Measurements from ENCODE around the gene FAM107B.
"Not testable (repeated sequence)": the region's sequence is repeated elsewhere in the genome, so short reads cannot be mapped to it uniquely, and the experiment has no call there.

FAM107B gene

DNA sequence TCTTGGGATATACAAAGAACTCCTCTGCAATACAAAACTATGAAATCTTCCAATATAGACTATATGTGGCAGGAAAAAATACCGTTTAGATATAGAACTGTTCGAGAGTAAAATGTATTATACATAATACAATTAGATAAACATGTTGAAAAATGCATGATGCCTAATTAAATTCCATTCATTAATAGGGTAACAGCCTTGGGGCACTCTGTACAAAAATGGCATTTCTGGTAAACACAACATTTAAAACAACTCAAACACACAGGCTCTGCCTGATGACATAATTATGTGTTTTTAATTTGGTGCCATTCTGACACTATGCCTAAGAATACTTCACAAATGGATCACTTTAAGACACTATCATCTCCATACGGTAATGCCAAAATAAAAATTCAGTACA is 180.9 kb downstream of the FAM107B start:
- H3K27ac ChIP-seq: no peak overlapping the region
- TF ChIP-seq, protein P1, sequence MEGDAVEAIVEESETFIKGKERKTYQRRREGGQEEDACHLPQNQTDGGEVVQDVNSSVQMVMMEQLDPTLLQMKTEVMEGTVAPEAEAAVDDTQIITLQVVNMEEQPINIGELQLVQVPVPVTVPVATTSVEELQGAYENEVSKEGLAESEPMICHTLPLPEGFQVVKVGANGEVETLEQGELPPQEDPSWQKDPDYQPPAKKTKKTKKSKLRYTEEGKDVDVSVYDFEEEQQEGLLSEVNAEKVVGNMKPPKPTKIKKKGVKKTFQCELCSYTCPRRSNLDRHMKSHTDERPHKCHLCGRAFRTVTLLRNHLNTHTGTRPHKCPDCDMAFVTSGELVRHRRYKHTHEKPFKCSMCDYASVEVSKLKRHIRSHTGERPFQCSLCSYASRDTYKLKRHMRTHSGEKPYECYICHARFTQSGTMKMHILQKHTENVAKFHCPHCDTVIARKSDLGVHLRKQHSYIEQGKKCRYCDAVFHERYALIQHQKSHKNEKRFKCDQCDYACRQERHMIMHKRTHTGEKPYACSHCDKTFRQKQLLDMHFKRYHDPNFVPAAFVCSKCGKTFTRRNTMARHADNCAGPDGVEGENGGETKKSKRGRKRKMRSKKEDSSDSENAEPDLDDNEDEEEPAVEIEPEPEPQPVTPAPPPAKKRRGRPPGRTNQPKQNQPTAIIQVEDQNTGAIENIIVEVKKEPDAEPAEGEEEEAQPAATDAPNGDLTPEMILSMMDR (conservative IDR thresholded peaks at IDR 0.05): no peak
- TF ChIP-seq ZFX (IDR thresholded peaks at IDR 0.05): no peak

DNA sequence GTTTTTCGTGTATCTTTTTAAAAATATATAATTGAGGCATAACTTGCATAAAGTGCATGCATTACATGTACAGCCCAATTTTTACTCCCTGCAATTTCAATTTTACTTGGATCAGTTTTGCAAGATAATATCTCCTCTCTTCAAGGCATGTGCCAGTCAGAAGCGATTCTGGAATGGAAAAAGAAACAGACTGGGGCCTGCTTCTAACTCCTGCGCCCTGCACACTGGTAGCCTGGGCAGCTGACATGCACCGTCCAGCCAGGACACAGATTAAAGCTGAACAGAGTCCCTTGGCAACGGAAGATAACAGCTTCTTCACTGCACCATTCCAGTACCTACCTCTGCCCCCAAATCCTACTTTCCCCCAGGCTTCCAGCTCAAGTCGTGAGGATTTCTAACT is 182.1 kb downstream of the FAM107B start:
- H3K27ac ChIP-seq: no peak overlapping the region
- TF ChIP-seq, protein P1 (conservative IDR thresholded peaks at IDR 0.05): no peak
- TF ChIP-seq ZFX (IDR thresholded peaks at IDR 0.05): no peak

DNA sequence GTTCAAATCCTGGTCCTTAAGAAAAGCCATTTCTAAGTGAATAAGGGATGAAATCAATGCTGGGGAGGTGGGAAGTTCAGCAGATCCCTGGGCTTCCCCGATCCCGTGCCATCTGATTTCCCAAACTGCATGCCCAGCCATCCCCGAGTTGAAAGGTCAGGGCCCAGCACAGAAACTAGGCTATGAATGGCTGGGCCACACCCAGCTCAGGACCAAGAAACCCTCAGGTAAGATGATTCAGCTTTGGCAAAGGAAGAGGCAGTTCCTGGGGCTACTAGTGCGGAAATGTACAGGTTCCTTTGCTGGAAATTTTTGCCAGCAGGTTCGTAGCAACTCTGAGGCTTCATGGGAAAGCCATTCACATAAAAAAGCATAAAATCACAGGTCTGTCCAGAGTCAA is 182.7 kb downstream of the FAM107B start:
- TF ChIP-seq, protein P1 (conservative IDR thresholded peaks at IDR 0.05): no peak
- no peak for TF ChIP-seq ZFX (IDR thresholded peaks at IDR 0.05)
- no peak overlapping the region for H3K27ac ChIP-seq

DNA sequence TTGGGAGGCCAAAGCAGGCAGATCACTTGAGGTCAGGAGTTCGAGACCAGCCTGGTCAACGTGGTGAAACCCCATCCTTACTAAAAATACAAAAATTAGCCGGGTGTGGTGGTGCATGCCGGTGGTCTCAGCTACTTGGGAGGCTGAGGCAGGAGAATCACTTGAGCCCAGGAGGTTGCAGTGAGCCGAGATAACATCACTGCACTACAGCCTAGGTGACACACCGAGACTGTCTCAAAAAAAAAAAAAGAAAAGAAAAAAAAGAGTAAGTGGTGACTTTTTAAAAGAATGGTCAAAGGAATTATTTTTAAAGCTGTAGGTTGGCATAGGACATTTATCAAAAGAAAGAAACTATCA is 185.8 kb downstream of the FAM107B start:
- not testable (repeated sequence) for H3K27ac ChIP-seq

DNA sequence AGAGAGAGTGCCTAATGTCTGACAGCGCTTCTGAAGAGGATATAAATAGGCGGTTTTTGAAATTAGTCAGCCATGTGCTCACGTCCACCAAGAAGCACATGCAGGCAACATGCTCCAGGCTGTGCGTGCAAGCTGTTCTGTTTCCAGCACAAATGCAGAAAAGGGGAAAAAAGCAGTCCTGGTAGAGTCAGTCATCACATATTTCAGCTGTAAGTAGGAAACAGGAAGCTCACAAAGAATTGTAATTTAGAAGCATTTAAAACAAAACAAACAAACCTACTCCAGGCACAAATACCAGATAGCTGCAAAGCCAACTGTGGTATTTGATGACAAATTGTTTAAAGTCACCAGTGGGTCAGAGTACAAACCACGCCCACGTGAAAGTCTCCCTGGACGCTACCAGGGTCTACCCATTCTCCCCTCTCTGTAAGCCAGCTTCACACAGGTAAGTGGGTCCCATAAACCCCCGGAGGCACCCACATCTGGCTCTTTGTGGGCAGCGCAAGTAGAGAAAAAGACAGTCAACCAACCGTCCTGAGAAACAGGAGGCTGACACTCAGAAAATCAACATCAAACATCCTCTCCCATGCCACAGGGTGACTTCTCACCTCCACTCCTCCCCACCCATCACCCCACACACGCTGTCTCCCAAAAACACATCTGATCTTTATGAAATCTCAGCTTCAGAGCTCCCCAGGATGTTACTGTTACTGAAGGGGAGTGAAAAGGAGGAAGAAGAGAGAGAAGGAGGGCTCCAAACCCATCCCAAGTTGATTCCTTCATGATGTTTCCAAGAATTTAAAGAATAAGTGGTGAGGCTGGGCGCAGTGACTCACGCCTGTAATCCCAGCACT is 186.4 kb downstream of the FAM107B start:
- H3K27ac ChIP-seq: no peak overlapping the region
- TF ChIP-seq, protein P1 (conservative IDR thresholded peaks at IDR 0.05): no peak
- TF ChIP-seq ZFX (IDR thresholded peaks at IDR 0.05): no peak

DNA sequence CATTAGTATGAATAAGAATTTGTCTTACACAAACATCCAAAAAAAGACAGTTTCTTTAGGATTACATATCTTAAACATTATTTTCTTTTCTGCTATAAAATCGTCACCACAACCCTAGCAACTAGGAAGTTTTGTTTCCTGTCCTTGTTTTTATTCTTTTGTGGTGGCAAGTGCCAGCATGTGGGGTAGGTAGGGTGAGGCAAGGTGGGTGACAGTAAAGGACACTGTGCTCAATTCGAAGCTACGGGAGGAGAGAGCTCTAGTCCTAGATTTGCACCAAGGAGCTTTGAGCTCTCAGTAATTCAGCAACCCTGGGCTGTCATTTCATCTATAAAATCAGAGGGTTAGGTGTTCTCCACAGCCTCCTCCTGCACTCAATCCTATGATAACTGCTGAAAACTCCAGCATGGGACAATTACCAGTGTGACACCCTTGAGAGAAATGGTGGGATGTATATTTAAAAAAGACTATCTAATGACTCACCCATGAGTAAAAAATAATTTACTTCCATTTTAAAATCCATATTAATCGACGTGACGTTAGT is 187.1 kb downstream of the FAM107B start:
- TF ChIP-seq, protein P1 (conservative IDR thresholded peaks at IDR 0.05): no peak
- TF ChIP-seq ZFX (IDR thresholded peaks at IDR 0.05): no peak
- no peak overlapping the region for H3K27ac ChIP-seq

DNA sequence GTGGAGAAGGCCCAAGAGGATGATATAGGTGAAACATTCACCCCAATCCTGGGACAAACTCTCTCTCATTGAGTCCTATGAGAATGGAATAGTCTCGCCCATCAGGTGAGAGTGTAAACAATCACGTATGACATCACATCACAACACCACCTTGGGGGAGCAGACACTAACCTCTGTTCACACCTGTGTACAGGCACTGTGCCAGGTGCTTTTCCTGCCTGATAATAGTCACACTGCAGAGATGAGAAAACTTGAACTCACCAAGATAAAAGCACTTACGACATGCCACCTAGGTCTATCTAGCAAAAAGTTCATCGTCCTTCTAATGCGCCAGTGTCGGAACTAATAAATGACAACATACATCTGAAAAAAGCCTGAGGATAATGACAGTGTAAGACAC is 187.8 kb downstream of the FAM107B start:
- TF ChIP-seq, protein P1 (conservative IDR thresholded peaks at IDR 0.05): no peak
- no peak for TF ChIP-seq ZFX (IDR thresholded peaks at IDR 0.05)
- H3K27ac ChIP-seq: no peak overlapping the region
